ENCODE data around the gene AKT1S1.

AKT1S1 gene

DNA sequence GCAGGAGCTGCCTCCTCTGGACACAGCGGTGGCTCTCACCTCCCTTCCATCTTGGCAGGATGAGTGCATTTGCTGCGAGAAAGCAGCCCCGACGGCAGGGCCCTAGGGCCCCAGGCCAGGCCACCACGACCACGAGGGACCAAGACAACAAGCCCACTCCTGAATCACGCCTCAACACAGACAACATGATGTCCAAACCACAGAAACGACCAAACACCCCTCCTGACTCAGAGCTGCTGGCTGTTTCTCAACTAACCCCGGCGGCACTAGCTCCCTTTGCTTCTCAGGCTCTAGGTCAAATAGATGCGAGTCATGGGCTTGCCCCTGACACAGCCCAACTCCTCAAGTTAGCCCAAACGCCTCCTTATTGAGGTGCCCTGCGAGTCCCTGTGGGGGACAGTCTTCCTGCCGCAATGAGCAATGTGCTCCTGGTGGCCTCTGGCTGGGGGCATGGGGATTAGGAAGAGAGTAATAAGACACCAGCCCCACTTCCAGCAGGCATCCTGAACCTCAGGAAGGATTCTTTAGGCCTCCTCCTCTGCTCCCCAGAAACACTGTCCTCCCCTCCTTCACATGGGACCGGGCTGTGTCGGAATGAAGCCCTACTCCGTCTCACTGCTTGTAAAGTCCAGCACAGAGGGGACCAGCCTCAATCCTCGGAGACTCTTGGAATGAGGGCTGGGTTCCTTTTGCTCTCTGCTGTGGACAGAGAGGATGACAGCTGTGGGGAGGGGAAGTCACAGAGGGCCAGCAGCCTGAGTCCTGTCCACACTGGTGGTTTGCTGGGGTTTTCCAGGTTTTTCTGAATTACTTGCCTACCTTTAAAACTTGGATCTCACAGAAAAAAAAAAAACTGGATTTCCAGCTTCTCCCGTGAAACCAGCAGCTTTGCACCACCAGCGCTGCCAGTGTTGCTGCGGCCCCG lies 45.0 kb upstream of the AKT1S1 start:
- no peak for TF ChIP-seq CTCF (IDR thresholded peaks at IDR 0.05; ENCODE audit: insufficient read depth, low read depth, low read length, missing control alignments)
- no peak for DNase-seq (ENCODE audit: low read depth)
- H3K4me3 ChIP-seq (ENCODE audit: low read depth, low read length), result no peak overlapping the region

GRCh38 chr19:49920624-49921363 lies 43.6 kb upstream of the AKT1S1 start:
- H3K4me3 ChIP-seq (ENCODE audit: low read depth, low read length), result no peak overlapping the region
- TF ChIP-seq CTCF (IDR thresholded peaks at IDR 0.05; ENCODE audit: insufficient read depth, low read depth, low read length, missing control alignments), result no peak

DNA sequence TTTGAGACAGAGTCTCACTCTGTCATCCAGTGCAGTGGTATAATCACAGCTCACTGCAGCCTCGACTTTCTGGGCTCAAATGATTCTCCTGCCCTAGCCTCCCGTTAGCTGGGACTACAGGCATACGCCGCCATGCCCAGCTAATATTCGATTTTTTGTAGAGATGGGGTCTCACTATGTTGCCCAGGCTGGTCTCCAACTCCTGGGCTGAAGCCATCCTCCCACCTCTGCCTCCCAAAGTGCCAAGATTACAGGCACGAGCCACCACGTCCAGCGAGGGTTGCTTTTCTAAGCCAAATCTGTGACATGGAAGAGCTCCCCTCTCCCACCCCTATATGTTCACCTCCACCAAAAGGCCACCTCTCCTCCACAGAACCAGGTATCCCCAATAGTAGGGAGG lies 40.9 kb upstream of the AKT1S1 start:
- H3K4me3 ChIP-seq (ENCODE audit: low read depth, low read length), result no peak overlapping the region
- DNase-seq (ENCODE audit: low read depth), result no peak
- no peak for TF ChIP-seq CTCF (IDR thresholded peaks at IDR 0.05; ENCODE audit: insufficient read depth, low read depth, low read length, missing control alignments)

More at GRCh38 chr19:49920624-49921363, 43.6 kb upstream of the AKT1S1 start:
- no peak for DNase-seq (ENCODE audit: low read depth)

DNA sequence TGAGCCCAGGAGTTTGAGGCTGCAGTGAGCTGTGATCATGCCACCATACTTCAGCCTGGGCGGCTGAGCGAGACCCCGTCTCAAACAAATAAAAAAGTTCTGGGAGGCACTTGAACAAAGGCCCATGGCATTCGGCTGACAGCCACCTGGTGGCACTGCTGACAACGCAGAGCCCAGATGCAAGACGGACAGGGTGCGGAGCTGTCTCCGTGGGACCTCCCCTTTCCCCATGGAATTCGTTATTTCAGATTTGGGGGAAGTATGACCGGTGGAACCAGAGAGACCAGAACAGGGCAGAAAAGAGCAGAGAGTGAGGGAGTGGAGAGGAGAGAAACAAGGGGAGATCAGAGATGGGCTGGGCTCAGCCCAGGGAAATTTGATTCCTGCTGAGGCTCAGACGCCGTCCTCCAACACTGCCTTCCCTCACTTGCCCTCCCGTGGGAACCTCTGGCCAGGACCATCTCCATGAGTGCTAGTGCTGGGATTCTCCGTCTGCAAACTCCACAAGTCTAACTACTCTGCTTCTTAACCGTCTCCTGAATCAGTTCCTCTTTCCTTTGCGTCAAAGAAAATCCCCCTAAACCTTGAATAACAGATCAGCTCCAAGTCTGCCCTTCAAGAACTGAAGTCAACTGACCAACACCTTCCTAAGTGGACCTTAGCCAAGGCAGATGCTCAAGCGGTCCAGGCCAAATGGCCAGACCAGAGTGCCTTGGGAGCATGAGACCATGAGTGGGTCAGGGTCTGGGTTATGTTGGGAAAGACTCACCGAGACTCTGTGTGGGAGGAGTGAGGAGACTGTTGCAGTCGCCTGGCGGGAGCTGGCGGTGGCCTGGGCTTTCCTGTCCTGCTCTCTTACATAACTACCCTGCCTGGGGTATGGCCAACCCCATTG lies 39.9 kb upstream of the AKT1S1 start:
- peak; percentile 26 for TF ChIP-seq CTCF (IDR thresholded peaks at IDR 0.05; ENCODE audit: insufficient read depth, low read depth, low read length, missing control alignments)
- H3K4me3 ChIP-seq (ENCODE audit: low read depth, low read length), result no peak overlapping the region
- no peak for DNase-seq (ENCODE audit: low read depth)

DNA sequence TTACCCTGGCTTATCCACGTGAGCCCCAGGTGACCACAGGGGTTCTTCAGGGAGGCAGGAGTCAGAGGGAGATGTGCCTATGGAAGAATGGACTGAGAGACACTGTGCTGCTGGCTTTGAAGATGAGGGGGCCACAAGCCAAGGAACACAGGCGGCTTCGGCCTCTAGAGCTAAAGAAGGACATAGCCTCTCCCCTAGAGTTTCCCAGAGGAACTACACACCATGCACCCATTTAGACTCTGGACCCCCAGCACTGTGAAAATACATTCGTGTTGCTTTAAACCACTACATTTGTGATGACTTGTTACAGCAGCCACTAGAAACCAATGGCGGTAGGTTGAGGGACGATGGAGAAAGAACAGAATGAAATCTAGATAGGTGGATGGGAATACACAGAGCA lies 38.1 kb upstream of the AKT1S1 start:
- no peak for DNase-seq (ENCODE audit: low read depth)
- H3K4me3 ChIP-seq (ENCODE audit: low read depth, low read length), result no peak overlapping the region
- no peak for TF ChIP-seq CTCF (IDR thresholded peaks at IDR 0.05; ENCODE audit: insufficient read depth, low read depth, low read length, missing control alignments)

DNA sequence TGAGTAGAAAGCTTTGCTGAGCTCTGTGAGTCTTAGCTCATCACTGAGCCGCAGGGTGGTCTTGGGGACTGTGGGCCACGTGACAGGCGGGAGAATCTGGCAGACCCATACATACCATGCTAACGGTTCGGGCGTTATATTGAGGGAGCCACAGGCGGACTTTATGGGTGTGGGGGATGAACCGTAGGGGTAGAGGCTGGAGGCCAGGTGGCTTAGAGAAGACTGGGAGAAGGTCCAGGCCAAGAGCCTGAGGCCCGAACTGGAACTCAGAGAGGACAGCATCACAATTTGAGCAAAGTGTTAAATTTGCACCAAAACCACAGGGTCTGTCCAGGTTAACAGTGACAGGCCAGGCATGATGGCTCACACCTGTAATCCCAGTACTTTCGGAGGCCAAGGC lies 36.6 kb upstream of the AKT1S1 start:
- no peak for DNase-seq (ENCODE audit: low read depth)
- no peak overlapping the region for H3K4me3 ChIP-seq (ENCODE audit: low read depth, low read length)
- no peak for TF ChIP-seq CTCF (IDR thresholded peaks at IDR 0.05; ENCODE audit: insufficient read depth, low read depth, low read length, missing control alignments)

Measured in GM12865 (cell line).